Cardiac muscle cell (in vitro differentiated cells and primary cell): ENCODE results near the gene BTLA. TPM values are rescaled to one million over a fixed set of nuclear protein-coding genes. Genes with fewer than 3 reads are reported as not detected.
"Not testable (repeated sequence)": the region's sequence is repeated elsewhere in the genome, so short reads cannot be mapped to it uniquely, and the experiment has no call there.

Source experiments
- DNase-seq, 2 donors: peaks; one replicate each; pipeline versions ENCODE4 v3.0.0 to v3.0.0-alpha.2; 2010 to 2017; ENCODE audit warnings: low read depth in 1 of 2, low spot score in 1 of 2
- H3K27ac ChIP-seq: fragments of 200-600 bp; sonication (generic); 2 replicates; pipeline ENCODE4 v1.5.1; 2016
- H3K27me3 ChIP-seq: fragments of 200-600 bp; sonication (generic); 2 replicates; pipeline ENCODE4 v1.6.0; 2016; ENCODE audit warnings: control low read depth
- H3K36me3 ChIP-seq: fragments of 200-600 bp; sonication (generic); 2 replicates; pipeline ENCODE4 v1.5.1; 2016; ENCODE audit warnings: control low read depth
- H3K4me1 ChIP-seq: fragments of 200-600 bp; sonication (generic); 2 replicates; pipeline ENCODE4 v1.8.1; 2017; ENCODE audit warnings: low read depth, mild to moderate bottlenecking, mixed run types
- H3K4me3 ChIP-seq: fragments of 200-600 bp; sonication (generic); 2 replicates; pipeline ENCODE4 v1.5.1; 2016; ENCODE audit warnings: mild to moderate bottlenecking
- H3K9me3 ChIP-seq: fragments of 200-600 bp; sonication (generic); 2 replicates; pipeline ENCODE4 v1.5.1; 2017; ENCODE audit warnings: low read depth, mild to moderate bottlenecking, control low read depth
- CTCF ChIP-seq: IDR thresholded peaks from 2 replicates; pipeline ENCODE4 v1.5.1; 2012; ENCODE audit warnings: low read depth, mild to moderate bottlenecking, low read length
- polyA plus RNA-seq: library from polyadenylated mRNA; unstranded; fragments of >200 nt; fragmentation: Nextera tagmentation; extraction: Ambion mirVana; gene quantifications from 2 replicates; pipeline ENCODE4 v1.2.1, GENCODE V29; 2016
- total RNA-seq: library from RNA; depleted of rRNA; stranded (reverse); fragments of >200 nt; gene quantifications from 2 replicates; pipeline ENCODE4 v1.2.3, GENCODE V29; 2016

The BTLA gene
- total and polyA plus RNA-seq, 2 experiments from 2014 or later = not detected

DNA sequence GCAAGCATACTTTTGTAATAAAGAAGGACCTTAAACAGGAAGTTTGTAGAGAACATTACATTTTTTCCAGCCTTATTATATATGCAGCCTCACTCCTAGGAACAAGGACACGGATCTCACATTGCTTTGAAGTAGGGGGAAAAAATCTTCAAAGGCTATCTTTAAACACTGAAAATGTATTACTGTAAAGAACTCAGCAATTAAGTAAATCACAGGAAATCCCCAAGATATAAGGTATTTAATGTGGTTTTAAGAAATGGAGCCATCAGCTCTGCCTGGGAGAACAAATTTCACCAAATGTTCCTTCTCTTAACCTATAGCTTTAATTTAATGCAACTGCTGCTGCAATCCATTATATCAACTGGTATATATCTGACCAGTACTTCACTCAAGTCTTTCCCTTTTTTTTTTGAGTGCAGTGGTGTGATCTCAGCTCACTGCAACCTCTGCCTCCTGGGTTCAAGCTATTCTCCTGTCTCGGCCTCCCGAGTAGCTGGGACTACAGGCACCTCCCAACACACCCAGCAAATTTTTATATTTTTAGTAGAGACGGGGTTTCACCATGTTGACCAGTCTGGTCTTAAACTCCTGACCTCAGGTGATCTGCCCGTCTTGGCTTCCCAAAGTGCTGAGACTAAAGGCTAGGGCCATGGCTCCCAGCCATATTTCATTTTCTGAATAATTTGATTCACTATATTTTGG, 2.8 kb downstream of the BTLA start:
- Histone ChIP-seq H3K27me3 (no peaks in the 10 kb centered on the region), H3K4me1 (no peaks in the 10 kb centered on the region), H3K4me3 (no peak overlapping the region), H3K27ac (no peak overlapping the region), H3K9me3 (no peaks in the 10 kb centered on the region), H3K36me3 (no peaks in the 10 kb centered on the region)
- no peak for DNase-seq
- TF ChIP-seq CTCF = no peak

DNA sequence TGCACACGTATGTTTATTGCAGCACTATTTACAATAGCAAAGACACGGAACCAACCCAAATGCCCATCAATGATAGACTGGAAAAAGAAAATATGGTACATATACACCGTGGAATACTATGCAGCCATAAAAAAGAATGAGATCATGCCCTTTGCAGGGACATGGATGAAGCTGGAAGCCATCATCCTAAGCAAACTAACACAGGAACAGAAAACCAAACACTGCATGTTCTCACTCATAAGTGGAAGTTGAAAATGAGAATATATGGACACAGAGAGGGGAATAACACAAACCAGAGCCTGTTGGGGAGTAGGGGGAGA, 4.9 kb downstream of the BTLA start:
- H3K4me3 ChIP-seq, H3K27ac ChIP-seq, H3K9me3 ChIP-seq, DNase-seq, H3K36me3 ChIP-seq, H3K27me3 ChIP-seq, H3K4me1 ChIP-seq: not testable (repeated sequence)

DNA sequence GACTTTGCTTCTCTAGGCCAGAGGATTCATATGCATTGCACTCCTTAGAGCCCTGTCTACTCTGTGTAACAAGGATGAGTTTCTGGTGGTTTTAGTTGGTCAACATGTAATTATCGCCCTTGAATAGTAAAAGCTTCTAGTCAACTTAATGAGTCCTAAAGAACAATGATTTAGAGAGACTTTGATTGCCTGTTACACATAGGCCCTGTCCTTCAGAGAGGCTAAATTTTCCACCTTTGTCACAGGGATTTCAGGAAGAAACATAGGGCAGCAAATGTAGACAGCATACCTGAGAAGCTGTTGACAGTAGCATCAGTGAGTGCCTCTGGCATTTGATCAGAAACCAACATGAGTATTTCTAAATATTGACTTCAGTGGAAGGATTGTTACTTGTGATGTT, 7.1 kb downstream of the BTLA start:
- no peaks in the 10 kb centered on the region for H3K27me3 ChIP-seq
- no peaks in the 10 kb centered on the region for H3K36me3 ChIP-seq
- DNase-seq = no peak
- no peak overlapping the region for H3K4me3 ChIP-seq
- H3K4me1 ChIP-seq = no peaks in the 10 kb centered on the region
- no peak overlapping the region for H3K27ac ChIP-seq
- H3K9me3 ChIP-seq = no peaks in the 10 kb centered on the region
- no peak for TF ChIP-seq CTCF

DNA sequence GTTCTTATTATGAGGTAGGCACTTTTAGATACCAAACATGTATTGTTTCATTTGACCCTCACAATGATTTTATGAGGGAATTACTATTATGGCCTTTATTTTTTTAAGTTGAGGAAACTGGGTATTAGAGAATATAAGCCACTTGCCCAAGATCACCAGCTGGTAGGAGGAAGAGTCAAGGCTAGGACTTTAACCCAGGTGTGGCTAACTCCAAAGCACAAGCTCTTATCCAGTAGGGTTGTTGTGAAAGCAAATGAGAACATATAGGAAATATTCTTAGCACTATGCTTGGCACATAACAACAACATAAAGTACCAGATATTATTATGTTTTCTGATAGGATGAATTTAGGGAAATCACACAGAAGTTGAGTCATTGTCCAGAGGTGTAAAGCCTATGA, 7.9 kb downstream of the BTLA start:
- TF ChIP-seq CTCF = no peak
- no peak overlapping the region for H3K27ac ChIP-seq
- H3K9me3 ChIP-seq = no peaks in the 10 kb centered on the region
- H3K36me3 ChIP-seq = no peaks in the 10 kb centered on the region
- no peaks in the 10 kb centered on the region for H3K27me3 ChIP-seq
- no peaks in the 10 kb centered on the region for H3K4me1 ChIP-seq
- no peak for DNase-seq
- H3K4me3 ChIP-seq = no peak overlapping the region

DNA sequence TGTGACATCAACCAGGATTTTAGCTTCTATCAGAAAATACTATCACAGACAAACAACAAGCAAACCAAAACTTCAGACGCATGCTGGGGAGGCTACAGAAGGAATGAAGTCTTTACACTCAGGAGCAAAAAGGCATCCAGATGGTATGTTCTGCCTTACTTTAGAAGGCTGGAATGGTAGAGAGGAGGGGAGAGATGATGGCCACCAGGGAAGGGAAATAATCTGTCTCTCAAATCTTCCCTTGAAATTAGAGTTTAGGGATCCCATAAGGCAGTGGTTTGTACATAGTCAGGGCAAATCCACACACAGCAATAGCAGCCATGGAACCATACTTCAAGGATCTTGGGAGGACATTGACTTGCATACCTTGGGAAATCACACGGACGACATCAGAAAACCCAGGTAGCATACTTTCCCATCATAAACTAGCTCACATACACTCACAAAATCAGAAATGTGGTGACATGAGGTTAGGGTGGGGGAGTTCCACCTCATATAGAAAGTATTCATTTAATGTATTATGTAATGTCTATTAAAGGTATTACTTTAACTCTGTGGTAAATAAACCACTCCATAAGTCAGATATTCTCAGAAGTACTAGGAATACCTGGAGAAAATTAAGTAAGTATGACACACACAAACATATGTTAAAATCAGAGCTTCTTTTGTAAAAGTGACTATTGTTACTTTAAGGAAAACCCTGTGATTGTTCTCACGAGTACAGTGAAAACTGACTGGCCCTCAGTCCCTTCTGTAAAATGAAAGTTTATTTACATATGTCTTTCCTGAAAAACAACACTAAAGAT, 9.4 kb downstream of the BTLA start:
- Histone ChIP-seq H3K9me3 (no peaks in the 10 kb centered on the region), H3K36me3 (no peaks in the 10 kb centered on the region), H3K4me3 (no peak overlapping the region), H3K27me3 (no peaks in the 10 kb centered on the region), H3K4me1 (no peaks in the 10 kb centered on the region), H3K27ac (no peak overlapping the region)
- no peak for DNase-seq
- no peak for TF ChIP-seq CTCF

GRCh38 chr3:112486811-112487505, 12.3 kb downstream of the BTLA start:
- Histone ChIP-seq H3K27ac (no peak overlapping the region), H3K27me3 (no peaks in the 10 kb centered on the region), H3K36me3 (no peaks in the 10 kb centered on the region), H3K4me3 (no peak overlapping the region), H3K9me3 (no peaks in the 10 kb centered on the region), H3K4me1 (no peaks in the 10 kb centered on the region)
- no peak for TF ChIP-seq CTCF
- DNase-seq = peak in 1 of 2 donors; percentile 21
